MCF 10A (cell line): ENCODE data around the gene CCDC15. TPM values are rescaled to one million over a fixed set of nuclear protein-coding genes. Genes with fewer than 3 reads are reported as not detected.
A peak's percentile ranks its signal among the peaks of the same experiment; 100 is the strongest.

Experiments used
- BruUV-seq: library from RNA; stranded (reverse); fragments of 400-500 nt; replicated peaks from 2 replicates; lab custom pipeline; 2021; lab: Mats Ljungman, UMichigan
- CTCF ChIA-PET: fragments of 300-600 bp; sonication (Branson Sonifier 250); formaldehyde crosslinking; extraction: SDS; loops from one replicate; lab custom pipeline; 2021; ENCODE audit warnings: antibody characterized with exemption, inconsistent platforms; lab: Yijun Ruan, JAX
- POLR2A ChIA-PET: fragments of 300-600, 350-650 bp; sonication (Branson Sonifier 250); formaldehyde crosslinking; extraction: SDS; loops from one replicate; lab custom pipeline; 2020; ENCODE audit warnings: antibody characterized with exemption, inconsistent platforms; lab: Yijun Ruan, JAX
- DNase-seq: peaks from one replicate; pipeline ENCODE4 v3.0.0-alpha.2; 2018; ENCODE audit not compliant: unreplicated experiment
- H3K27ac Mint-ChIP-seq: one replicate; pipeline ENCODE4 v1.8.0; 2022; ENCODE audit warnings: mild to moderate bottlenecking, low read depth, mixed read lengths; ENCODE audit not compliant: unreplicated experiment
- H3K27me3 Mint-ChIP-seq: one replicate; pipeline ENCODE4 v1.8.0; 2022; ENCODE audit warnings: mixed read lengths; ENCODE audit not compliant: insufficient read depth, unreplicated experiment
- H3K36me3 Mint-ChIP-seq: one replicate; pipeline ENCODE4 v1.8.0; 2022; ENCODE audit warnings: mild to moderate bottlenecking, moderate library complexity, mixed read lengths; ENCODE audit not compliant: insufficient read depth, unreplicated experiment
- H3K4me1 Mint-ChIP-seq: one replicate; pipeline ENCODE4 v1.8.0; 2022; ENCODE audit warnings: mixed read lengths; ENCODE audit not compliant: insufficient read depth, unreplicated experiment
- H3K4me3 Mint-ChIP-seq: one replicate; pipeline ENCODE4 v1.8.0; 2022; ENCODE audit warnings: mild to moderate bottlenecking, moderate library complexity, mixed read lengths; ENCODE audit not compliant: unreplicated experiment
- H3K9me3 Mint-ChIP-seq: one replicate; pipeline ENCODE4 v1.8.0; 2022; ENCODE audit warnings: mixed read lengths; ENCODE audit not compliant: unreplicated experiment
- CTCF ChIP-seq: fragments of 200-600 bp; IDR thresholded peaks from one replicate; pipeline ENCODE4 v1.8.0; 2022; ENCODE audit warnings: antibody characterized with exemption, mild to moderate bottlenecking; ENCODE audit not compliant: unreplicated experiment
- intact Hi-C: fragments of 100-400 bp; cut with micrococcal nuclease; formaldehyde crosslinking; loops from 2 replicates; pipeline ENCODE4 v1.14.1; 2022
- total RNA-seq: library from RNA; stranded (reverse); gene quantifications from 2 replicates; pipeline ENCODE4 v1.2.3, GENCODE V29; 2022

The CCDC15 gene
- total RNA-seq, 1 experiment from 2014 or later: 2.8 TPM

DNA sequence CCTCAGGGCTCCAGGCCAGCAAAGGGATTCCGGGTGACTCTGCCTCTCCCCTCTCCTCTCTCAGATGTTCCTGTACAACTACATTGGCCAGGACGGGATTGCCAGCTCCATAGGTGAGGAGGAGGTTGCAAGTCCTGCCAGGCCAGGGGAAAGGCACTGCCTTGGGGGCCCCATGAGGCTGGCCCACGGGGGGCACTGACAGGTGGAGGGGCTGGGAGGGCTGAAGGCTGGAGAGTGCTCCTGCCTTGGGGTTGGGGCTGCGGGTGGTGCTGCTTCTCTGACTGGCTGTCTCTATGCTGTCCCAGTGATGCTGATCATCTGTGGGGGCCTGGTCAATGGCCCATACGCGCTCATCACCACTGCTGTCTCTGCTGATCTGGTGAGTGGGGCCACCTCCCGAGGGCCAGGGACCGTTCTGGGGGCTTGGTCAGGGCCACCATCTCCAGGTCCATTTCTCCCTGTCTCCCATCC lies 130.8 kb downstream of the CCDC15 start:
- H3K9me3 Mint-ChIP-seq: no peaks in the 10 kb centered on the region
- H3K4me3 Mint-ChIP-seq: peak overlapping the region; percentile 46
- H3K36me3 Mint-ChIP-seq: peaks cover 23% of the 10 kb centered on the region
- H3K27ac Mint-ChIP-seq: no peak overlapping the region
- no TSS peak for BruUV-seq
- TF ChIP-seq CTCF: no peak
- POLR2A ChIA-PET: interaction anchor here (0.7 to 1.0 kb wide), 2 partner anchors 11 to 24 kb away, joined by 3 to 4 read pairs; no protein-coding TSS in a partner anchor
- no peaks in the 10 kb centered on the region for H3K27me3 Mint-ChIP-seq
- intact Hi-C loops: no loop called here
- no peak for DNase-seq
- H3K4me1 Mint-ChIP-seq: peaks cover 27% of the 10 kb centered on the region
- CTCF ChIA-PET: no interaction called here

- H3K9me3 Mint-ChIP-seq: no peaks in the 10 kb centered on the region
- intact Hi-C loops: no loop called here
- H3K36me3 Mint-ChIP-seq: peaks cover 23% of the 10 kb centered on the region
- H3K27ac Mint-ChIP-seq: peak overlapping the region; percentile 77
- TF ChIP-seq CTCF: no peak
- H3K4me1 Mint-ChIP-seq: peaks cover 27% of the 10 kb centered on the region
- ChIA-PET CTCF (interaction anchor here (0.8 kb wide), 1 partner anchor 9 kb away, joined by 3 read pairs; no protein-coding TSS in a partner anchor), POLR2A (interaction anchor here (1.0 to 1.3 kb wide), 2 partner anchors 22 to 23 kb away, joined by 3 read pairs; partner anchors contain the start of gene SLC37A2)
- peak overlapping the region; percentile 46 for H3K4me3 Mint-ChIP-seq
- no peaks in the 10 kb centered on the region for H3K27me3 Mint-ChIP-seq
- DNase-seq: no peak
- no TSS peak for BruUV-seq
Measured at GRCh38 chr11:125085301-125086081, 131.5 kb downstream of the CCDC15 start.

- Mint-ChIP-seq H3K4me1 (peaks cover 35% of the 10 kb centered on the region), H3K27me3 (no peaks in the 10 kb centered on the region), H3K36me3 (peaks cover 23% of the 10 kb centered on the region), H3K4me3 (no peak overlapping the region), H3K9me3 (no peaks in the 10 kb centered on the region), H3K27ac (peak overlapping the region; percentile 40)
- POLR2A ChIA-PET: interaction anchor here (0.5 to 1.3 kb wide), 2 partner anchors 23 to 25 kb away, joined by 3 read pairs; partner anchors contain the start of genes SLC37A2 and TMEM218
- intact Hi-C loops: no loop called here
- BruUV-seq: no TSS peak
- no peak for TF ChIP-seq CTCF
- DNase-seq: no peak
- CTCF ChIA-PET: interaction anchor here (0.6 to 1.3 kb wide), 3 partner anchors 11 to 55 kb away, joined by 3 to 5 read pairs (median 3); no protein-coding TSS in a partner anchor
Measured at GRCh38 chr11:125086633-125087296, 132.8 kb downstream of the CCDC15 start.

DNA sequence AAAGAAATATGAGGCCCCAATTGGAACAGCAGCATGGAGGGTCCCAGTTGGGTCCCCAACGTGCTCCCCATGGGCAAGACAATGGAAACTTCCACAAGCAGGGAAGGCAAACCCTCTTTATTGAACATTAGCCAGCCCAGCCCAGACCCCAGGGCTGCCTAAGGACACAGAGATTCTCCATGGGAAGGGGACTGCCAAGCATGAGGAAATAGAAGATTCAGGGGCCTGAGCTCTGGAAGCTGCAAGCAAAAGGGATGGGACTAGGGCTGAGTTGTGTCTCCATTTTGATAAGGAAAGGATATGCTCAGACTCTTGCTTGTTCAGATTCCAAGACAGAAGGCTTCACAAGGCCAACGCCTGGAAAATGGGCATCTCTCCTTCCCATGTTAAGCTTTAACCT lies 134.1 kb downstream of the CCDC15 start:
- H3K36me3 Mint-ChIP-seq: peaks cover 28% of the 10 kb centered on the region
- H3K9me3 Mint-ChIP-seq: no peaks in the 10 kb centered on the region
- no peaks in the 10 kb centered on the region for H3K27me3 Mint-ChIP-seq
- ChIA-PET POLR2A (interaction anchor here (0.7 kb wide), 1 partner anchor 12 kb away, joined by 3 read pairs; no protein-coding TSS in a partner anchor), CTCF (interaction anchor here (0.5 to 1.3 kb wide), 5 partner anchors 12 to 242 kb away, joined by 3 to 6 read pairs (median 5); no protein-coding TSS in a partner anchor)
- no peak overlapping the region for H3K4me3 Mint-ChIP-seq
- H3K27ac Mint-ChIP-seq: no peak overlapping the region
- H3K4me1 Mint-ChIP-seq: peaks cover 27% of the 10 kb centered on the region
- intact Hi-C loops: no loop called here
- no peak for DNase-seq
- no peak for TF ChIP-seq CTCF
- no TSS peak for BruUV-seq
